Measurements from ENCODE around the gene CHRNB2. TPM values are rescaled to one million over a fixed set of nuclear protein-coding genes. Genes with fewer than 3 reads are reported as not detected.

CHRNB2 gene
- total RNA-seq, 1 experiment from 2014 or later = 1.8 TPM

GRCh38 chr1:154629061-154629674 is 61.6 kb downstream of the CHRNB2 start:
- Histone ChIP-seq H3K4me2 (ENCODE audit: insufficient read depth, insufficient read length, low read length) (no peak overlapping the region), H4K8ac (replicated peaks; ENCODE audit: insufficient read length, low read depth, low read length) (no peak overlapping the region), H3K27ac (ENCODE audit: insufficient read length, low read depth, low read length) (no peak overlapping the region), H3T11ph (ENCODE audit: low read length) (no peak overlapping the region), H3K18ac (ENCODE audit: insufficient read length, low read depth, low read length) (no peak overlapping the region), H3K79me2 (ENCODE audit: insufficient read depth, low read length) (peaks cover 21% of the 10 kb centered on the region; the same call in 1 of the 2 replicates), H4K20me1 (ENCODE audit: control insufficient read depth, insufficient read depth, insufficient read length) (no peaks in the 10 kb centered on the region), H2AK5ac (ENCODE audit: insufficient read length, low read length) (no peak overlapping the region), H2BK120ac (ENCODE audit: low read depth, low read length, poor library complexity, severe bottlenecking) (no peak overlapping the region), H3K14ac (ENCODE audit: insufficient read depth, low read length) (no peak overlapping the region), H2BK15ac (ENCODE audit: low read depth, low read length) (no peak overlapping the region), H3K23me2 (ENCODE audit: insufficient read length, low read depth, low read length, poor library complexity, severe bottlenecking) (peaks cover 7% of the 10 kb centered on the region), H2BK12ac (ENCODE audit: insufficient read length, low read depth, low read length) (no peak overlapping the region), H3K79me1 (ENCODE audit: insufficient read depth, low read depth, low read length, poor library complexity, severe bottlenecking) (peaks cover 3% of the 10 kb centered on the region), H4K5ac (ENCODE audit: insufficient read length, low read depth, low read length) (no peak overlapping the region), H3K4me1 (ENCODE audit: insufficient read depth, low read length) (no peaks in the 10 kb centered on the region), H3K9me3 (ENCODE audit: control insufficient read depth, low read depth, low read length) (no peaks in the 10 kb centered on the region), H2BK5ac (ENCODE audit: insufficient read length, low read length) (no peak overlapping the region), H3K27me3 (ENCODE audit: insufficient read depth, low read length) (no peaks in the 10 kb centered on the region), H3K4ac (ENCODE audit: low read depth, low read length) (no peak overlapping the region), H3K56ac (ENCODE audit: insufficient read length, low read depth, low read length) (no peak overlapping the region), H4K91ac (ENCODE audit: insufficient read length, low read depth, low read length) (no peak overlapping the region), H2AFZ (ENCODE audit: low read length) (no peak overlapping the region), H2BK20ac (ENCODE audit: low read depth, low read length, poor library complexity, severe bottlenecking) (no peak overlapping the region), H3K9ac (ENCODE audit: extremely low read depth, insufficient read length, low read length) (no peak overlapping the region), H3K23ac (ENCODE audit: insufficient read length, low read depth, low read length) (no peak overlapping the region)
- no CpG with 5 or more reads among the region's 1 CpG for WGBS (ENCODE audit: extremely low coverage, insufficient read length, low lambda C conversion rate)
- Mint-ChIP-seq H3K9me3 (peaks cover 21 to 22% of the 10 kb centered on the region in 2 experiments), H3K27ac (no peak overlapping the region), H3K4me1 (peaks cover 13 to 14% of the 10 kb centered on the region in 2 experiments), H3K4me3 (no peak overlapping the region; a peak in 1 of 5 replicates), H3K36me3 (ENCODE audit: insufficient read depth in 1 of 3, low read depth in 3 of 3) (peaks cover 7 to 28% (median 25%) of the 10 kb centered on the region in 3 experiments), H3K27me3 (ENCODE audit: low read depth) (peaks cover 11% of the 10 kb centered on the region)
- TF ChIP-seq CTCF (conservative IDR thresholded peaks at IDR 0.05) = no peak
- DNase-seq = no peak

Other genes starting within 250 kb of the CHRNB2 start
- gene AQP10, start 246.7 kb upstream of the CHRNB2 start, total RNA-seq (2021) = not detected in 2 replicates
- 37.6 and 38.7 TPM in 2 replicates for gene ATP8B2, start 242.3 kb upstream of the CHRNB2 start, total RNA-seq (2021)
- gene IL6R, start 162.4 kb upstream of the CHRNB2 start, total RNA-seq (2021) = 1.7 and 2.8 TPM in 2 replicates
- gene TDRD10, start 65.6 kb upstream of the CHRNB2 start, total RNA-seq (2021) = 0.31 TPM in 1 of 2 replicates, not detected in the other
- 0.35 and 0.48 TPM in 2 replicates for gene SHE, start 65.4 kb upstream of the CHRNB2 start, total RNA-seq (2021)
- 105 and 108 TPM in 2 replicates for gene UBE2Q1, start 9.1 kb upstream of the CHRNB2 start, total RNA-seq (2021)
- 228 and 236 TPM in 2 replicates for gene ADAR, start 40.4 kb downstream of the CHRNB2 start, total RNA-seq (2021)